HEK293 (cell line): ENCODE data around the gene PSRC1.
"Not testable (repeated sequence)": the region's sequence is repeated elsewhere in the genome, so short reads cannot be mapped to it uniquely, and the experiment has no call there.

Experiments
- CTCF ChIP-seq: fragments of 450-650 bp; formaldehyde crosslinking; IDR thresholded peaks from 2 replicates; pipeline ENCODE4 v1.5.1; 2016; ENCODE audit warnings: missing biosample characterization, missing genetic modification characterization
- RBAK ChIP-seq: fragments of 450-650 bp; formaldehyde crosslinking; IDR thresholded peaks from 2 replicates; pipeline ENCODE4 v1.5.1; 2016; ENCODE audit warnings: missing biosample characterization, missing genetic modification characterization
- ZNF202 ChIP-seq: fragments of 450-650 bp; formaldehyde crosslinking; IDR thresholded peaks from 2 replicates; pipeline ENCODE4 v1.5.1; 2016; ENCODE audit warnings: missing biosample characterization, missing genetic modification characterization, borderline replicate concordance
- ZNF274 ChIP-seq, 2 experiments: fragments of 200-500 bp in 1 of 2; fragments of 450-650 bp in 1 of 2; sonication (Bioruptor generic) in 1 of 2; formaldehyde crosslinking in 1 of 2; IDR thresholded peaks; 2 replicates each; pipeline versions ENCODE4 v1.5.1 to v1.6.1; 2014 to 2016; ENCODE audit warnings: borderline replicate concordance in 1 of 2, inconsistent platforms in 1 of 2, low read length in 1 of 2, missing biosample characterization in 1 of 2, missing genetic modification characterization in 1 of 2
- ZNF518A ChIP-seq: fragments of 450-650 bp; formaldehyde crosslinking; conservative IDR thresholded peaks from 2 replicates; pipeline ENCODE4 v1.5.1; 2016; ENCODE audit warnings: low read depth, missing biosample characterization, missing genetic modification characterization
- ZNF792 ChIP-seq: fragments of 450-650 bp; formaldehyde crosslinking; IDR thresholded peaks from 2 replicates; pipeline ENCODE4 v1.5.1; 2016; ENCODE audit warnings: missing biosample characterization, missing genetic modification characterization

GRCh38 chr1:109305991-109306390 is 23.0 kb upstream of the PSRC1 start:
- not testable (repeated sequence) for TF ChIP-seq ZNF518A (tag by site-specific recombination); ZNF274 (IDR thresholded peaks at IDR 0.05; ENCODE audit: low read length); ZNF274 (tag by site-specific recombination; IDR thresholded peaks at IDR 0.05; ENCODE audit: borderline replicate concordance); CTCF (tag by site-specific recombination); RBAK (tag by site-specific recombination); ZNF792 (tag by site-specific recombination); ZNF202 (tag by site-specific recombination)
